Left lung (tissue), 10 donors: ENCODE measurements around the gene ZNF148. TPM values are rescaled to one million over a fixed set of nuclear protein-coding genes. Genes with fewer than 3 reads are reported as not detected.

Experiments used
- ATAC-seq: fragments of 200-7000 bp; cut with Tn5 transposase; one replicate; pipeline ENCODE4 v1.9.1; 2020; ENCODE audit warnings: moderate library complexity
- DNase-seq, 4 donors: peaks; one replicate each; pipeline ENCODE4 v3.0.0-alpha.2; 2013 to 2020
- H3K27ac ChIP-seq, 2 donors: fragments of 200-600 bp; sonication (generic) in 1 of 2; one replicate each; pipeline versions ENCODE4 v1.5.0 to v1.8.0; 2020 to 2021
- H3K27me3 ChIP-seq, 2 donors: fragments of 200-600 bp; sonication (generic) in 1 of 2; one replicate each; pipeline versions ENCODE4 v1.5.0 to v1.8.0; 2020 to 2021
- H3K36me3 ChIP-seq, 2 donors: fragments of 200-600 bp; sonication (generic) in 1 of 2; one replicate each; pipeline versions ENCODE4 v1.5.0 to v1.8.0; 2020 to 2021
- H3K4me1 ChIP-seq, 2 donors: fragments of 200-600 bp; one replicate each; pipeline ENCODE4 v1.8.0; 2021
- H3K4me3 ChIP-seq, 2 donors: fragments of 200-600 bp; sonication (generic) in 1 of 2; one replicate each; pipeline versions ENCODE4 v1.5.0 to v1.8.0; 2020 to 2021; ENCODE audit warnings: mild to moderate bottlenecking in 1 of 2
- H3K9me3 ChIP-seq, 2 donors: fragments of 200-600 bp; sonication (generic) in 1 of 2; one replicate each; pipeline versions ENCODE4 v1.5.0 to v1.8.0; 2020 to 2021
- intact Hi-C, 2 donors: fragments of 100-400 bp; cut with DNase I; formaldehyde crosslinking; loops; one replicate each; pipeline versions ENCODE4 v1.11.2 to v1.14.2; 2022
- polyA plus RNA-seq, 6 donors: library from polyadenylated mRNA; unstranded; fragments of 120-200 nt; gene quantifications; one replicate each; pipeline ENCODE4 v1.2.1, GENCODE V29; 2013; ENCODE audit not compliant: insufficient read length in 6 of 6
- total RNA-seq, 2 donors: library from RNA; stranded (reverse); fragmentation: NEBNext Ultra II Directional; extraction: Animal tissue kit (Norgen Biotek cat#: 25700); gene quantifications; one replicate each; pipeline ENCODE4 v1.2.1, GENCODE V29; 2021
- TF ChIP-seq, protein P1 (sequence below), 2 donors: fragments of 200-600 bp; sonication (generic) in 1 of 2; IDR thresholded peaks; one replicate each; pipeline versions ENCODE4 v1.5.0 to v1.8.0; 2021; ENCODE audit warnings: antibody characterized with exemption in 2 of 2
- donor health status: DM: no; HTN: yes; CAD: no.
- donor health status: DM: no; HTN: no; CAD: no.

The ZNF148 gene
- total and polyA plus RNA-seq, 8 donors, result 35.2 to 44.9 (median 40.3) TPM

DNA sequence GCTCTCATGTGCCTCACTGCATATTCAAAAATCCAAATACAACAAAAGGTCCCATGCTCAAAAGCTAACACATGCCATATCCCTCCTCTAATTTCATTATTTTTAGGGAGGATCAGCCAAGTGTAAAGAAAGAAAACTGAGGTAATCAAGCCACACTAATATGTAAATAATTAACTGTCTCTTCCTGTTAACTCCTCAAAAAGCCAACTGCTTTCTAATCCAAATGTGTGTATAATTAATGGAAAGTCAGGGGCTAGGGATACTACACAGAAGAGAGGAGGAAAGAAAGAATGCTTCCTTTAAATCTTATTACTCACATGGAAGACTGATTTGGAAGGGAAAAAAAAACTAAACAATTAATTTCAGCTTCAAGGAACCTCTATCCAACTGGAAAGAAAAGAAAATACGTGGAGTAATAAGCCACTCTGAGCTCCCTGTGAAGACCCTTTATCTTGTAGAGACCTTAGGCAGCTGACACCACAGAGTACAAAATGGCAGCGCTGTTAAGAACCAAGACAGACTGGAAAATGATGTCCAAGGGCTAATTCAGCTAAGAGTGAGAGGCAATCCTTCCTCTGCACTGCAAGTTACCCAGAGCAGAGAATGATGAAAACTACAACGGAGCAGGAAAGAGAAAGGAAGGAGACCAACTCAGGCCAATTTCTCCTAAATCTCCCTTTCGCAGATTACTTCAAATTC lies 56.8 kb downstream of the ZNF148 start:
- Histone ChIP-seq H3K27me3 (no peaks in the 10 kb centered on the region), H3K27ac (no peak overlapping the region), H3K4me1 (peaks cover 0 to 6% of the 10 kb centered on the region in 2 donors), H3K9me3 (no peaks in the 10 kb centered on the region), H3K4me3 (no peak overlapping the region), H3K36me3 (peaks cover 0 to 14% of the 10 kb centered on the region in 2 donors)
- TF ChIP-seq, protein P1, sequence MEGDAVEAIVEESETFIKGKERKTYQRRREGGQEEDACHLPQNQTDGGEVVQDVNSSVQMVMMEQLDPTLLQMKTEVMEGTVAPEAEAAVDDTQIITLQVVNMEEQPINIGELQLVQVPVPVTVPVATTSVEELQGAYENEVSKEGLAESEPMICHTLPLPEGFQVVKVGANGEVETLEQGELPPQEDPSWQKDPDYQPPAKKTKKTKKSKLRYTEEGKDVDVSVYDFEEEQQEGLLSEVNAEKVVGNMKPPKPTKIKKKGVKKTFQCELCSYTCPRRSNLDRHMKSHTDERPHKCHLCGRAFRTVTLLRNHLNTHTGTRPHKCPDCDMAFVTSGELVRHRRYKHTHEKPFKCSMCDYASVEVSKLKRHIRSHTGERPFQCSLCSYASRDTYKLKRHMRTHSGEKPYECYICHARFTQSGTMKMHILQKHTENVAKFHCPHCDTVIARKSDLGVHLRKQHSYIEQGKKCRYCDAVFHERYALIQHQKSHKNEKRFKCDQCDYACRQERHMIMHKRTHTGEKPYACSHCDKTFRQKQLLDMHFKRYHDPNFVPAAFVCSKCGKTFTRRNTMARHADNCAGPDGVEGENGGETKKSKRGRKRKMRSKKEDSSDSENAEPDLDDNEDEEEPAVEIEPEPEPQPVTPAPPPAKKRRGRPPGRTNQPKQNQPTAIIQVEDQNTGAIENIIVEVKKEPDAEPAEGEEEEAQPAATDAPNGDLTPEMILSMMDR (IDR thresholded peaks at IDR 0.05), result no peak
- intact Hi-C loops, result no loop called here
- DNase-seq, result no peak
- ATAC-seq, result no peak

DNA sequence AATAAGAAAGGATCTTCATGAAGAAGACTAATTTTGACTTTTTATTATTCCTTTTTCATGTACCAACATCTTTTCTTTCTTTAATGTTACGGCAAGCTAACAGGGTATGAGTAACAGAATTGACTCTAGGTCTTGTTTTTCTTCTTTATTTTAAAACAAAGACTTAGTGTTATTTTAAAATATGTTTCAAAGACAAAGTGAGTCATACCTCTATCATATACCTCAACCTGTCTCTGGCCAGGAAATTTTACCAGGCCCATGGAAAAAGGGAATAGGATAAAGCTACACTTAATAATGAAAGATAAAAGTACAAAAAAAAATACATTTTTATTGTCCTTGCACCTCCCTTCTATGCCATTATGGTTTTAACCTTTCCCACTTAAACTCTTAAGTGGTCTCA lies 57.4 kb downstream of the ZNF148 start:
- no peak for ATAC-seq
- Histone ChIP-seq H3K36me3 (peaks cover 0 to 20% of the 10 kb centered on the region in 2 donors), H3K4me1 (peaks cover 0 to 6% of the 10 kb centered on the region in 2 donors), H3K27me3 (no peaks in the 10 kb centered on the region), H3K4me3 (no peak overlapping the region), H3K27ac (no peak overlapping the region), H3K9me3 (no peaks in the 10 kb centered on the region)
- TF ChIP-seq, protein P1 (IDR thresholded peaks at IDR 0.05), result no peak
- intact Hi-C loops, result no loop called here
- no peak for DNase-seq

DNA sequence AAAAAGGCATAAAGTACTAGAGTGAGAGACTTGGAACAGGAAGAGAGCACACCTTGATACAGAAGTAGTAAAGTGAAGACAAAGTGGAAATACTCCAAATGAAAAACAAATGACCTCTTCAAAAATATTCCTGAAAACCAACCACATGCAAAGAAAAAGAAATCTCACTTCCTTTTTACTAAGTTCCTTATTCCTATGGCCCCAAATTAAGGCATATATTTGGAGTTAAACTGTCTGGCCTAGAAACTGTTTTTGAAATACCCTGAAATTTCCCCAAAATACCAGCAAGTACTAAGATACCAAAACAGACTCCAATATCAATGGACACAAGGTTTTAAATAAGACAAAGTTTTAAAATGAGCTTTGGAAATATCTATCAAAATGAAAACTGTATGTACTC lies 58.2 kb downstream of the ZNF148 start:
- Histone ChIP-seq H3K4me1 (peaks cover 0 to 6% of the 10 kb centered on the region in 2 donors), H3K27ac (no peak overlapping the region), H3K9me3 (no peaks in the 10 kb centered on the region), H3K36me3 (peaks cover 0 to 18% of the 10 kb centered on the region in 2 donors), H3K4me3 (no peak overlapping the region), H3K27me3 (no peaks in the 10 kb centered on the region)
- intact Hi-C loops, result no loop called here
- DNase-seq, result no peak
- no peak for ATAC-seq
- TF ChIP-seq, protein P1 (IDR thresholded peaks at IDR 0.05), result no peak

DNA sequence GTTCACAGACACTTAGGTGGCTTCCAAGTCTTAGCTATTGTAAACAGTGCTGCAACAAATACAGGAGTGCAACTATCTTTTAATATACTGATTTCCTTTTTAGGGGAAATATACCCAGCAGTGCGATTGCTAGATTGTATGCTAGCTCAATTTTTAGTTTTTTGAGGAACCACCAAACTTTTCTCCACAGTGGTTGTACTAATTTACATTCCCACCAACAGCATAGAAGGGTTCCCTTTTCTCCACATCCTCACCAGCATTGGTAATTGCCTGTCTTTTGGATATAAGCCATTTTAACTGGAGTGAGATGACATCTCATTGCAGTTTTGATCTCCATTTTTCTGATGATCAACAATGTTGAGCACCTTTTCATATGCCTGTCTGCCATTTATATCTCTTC lies 58.9 kb downstream of the ZNF148 start:
- Histone ChIP-seq H3K27me3 (no peaks in the 10 kb centered on the region), H3K27ac (no peak overlapping the region), H3K36me3 (peaks cover 0 to 17% of the 10 kb centered on the region in 2 donors), H3K4me3 (no peak overlapping the region), H3K4me1 (peaks cover 0 to 11% of the 10 kb centered on the region in 2 donors), H3K9me3 (no peaks in the 10 kb centered on the region)
- TF ChIP-seq, protein P1 (IDR thresholded peaks at IDR 0.05), result no peak
- intact Hi-C loops, result no loop called here
- no peak for ATAC-seq
- no peak for DNase-seq

DNA sequence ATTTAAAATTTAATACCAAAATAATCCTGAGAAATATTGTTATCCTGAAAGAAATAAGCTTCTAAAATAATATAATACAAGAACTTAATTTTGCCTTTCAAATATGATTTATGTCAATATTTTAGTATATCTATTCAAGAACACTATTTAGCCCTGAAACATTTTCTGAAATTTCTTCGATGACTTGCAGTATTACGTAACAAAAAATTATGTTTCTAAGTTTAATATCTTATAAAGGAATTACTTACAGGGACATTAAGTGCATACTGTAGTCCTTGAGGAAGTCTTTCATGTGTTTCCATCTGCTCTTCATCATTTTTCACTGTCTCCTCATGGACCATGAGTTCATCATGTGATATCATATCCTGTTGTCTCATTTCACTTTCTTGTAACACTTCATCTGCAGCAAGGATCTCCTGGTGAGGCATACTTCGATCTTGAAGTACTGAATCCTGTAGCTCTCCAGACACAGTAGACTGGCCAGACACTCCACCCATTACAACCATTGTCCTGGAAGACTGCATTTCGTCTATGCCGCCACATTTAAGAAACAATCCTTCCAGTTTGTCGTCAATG lies 62.0 kb downstream of the ZNF148 start:
- ATAC-seq (no peak), DNase-seq (no peak)
- H3K36me3 ChIP-seq, result peaks cover 0 to 17% of the 10 kb centered on the region in 2 donors
- no peak overlapping the region for H3K27ac ChIP-seq
- H3K4me1 ChIP-seq, result peaks cover 0 to 24% of the 10 kb centered on the region in 2 donors
- H3K27me3 ChIP-seq, result no peaks in the 10 kb centered on the region
- TF ChIP-seq, protein P1 (IDR thresholded peaks at IDR 0.05), result no peak
- no peak overlapping the region for H3K4me3 ChIP-seq
- no peaks in the 10 kb centered on the region for H3K9me3 ChIP-seq
- intact Hi-C loops, result no loop called here
